ENCODE results near the gene POU2F1. TPM values are rescaled to one million over a fixed set of nuclear protein-coding genes. Genes with fewer than 3 reads are reported as not detected.

Gene POU2F1
- total RNA-seq, 1 experiment from 2014 or later, result 21.5 TPM

DNA sequence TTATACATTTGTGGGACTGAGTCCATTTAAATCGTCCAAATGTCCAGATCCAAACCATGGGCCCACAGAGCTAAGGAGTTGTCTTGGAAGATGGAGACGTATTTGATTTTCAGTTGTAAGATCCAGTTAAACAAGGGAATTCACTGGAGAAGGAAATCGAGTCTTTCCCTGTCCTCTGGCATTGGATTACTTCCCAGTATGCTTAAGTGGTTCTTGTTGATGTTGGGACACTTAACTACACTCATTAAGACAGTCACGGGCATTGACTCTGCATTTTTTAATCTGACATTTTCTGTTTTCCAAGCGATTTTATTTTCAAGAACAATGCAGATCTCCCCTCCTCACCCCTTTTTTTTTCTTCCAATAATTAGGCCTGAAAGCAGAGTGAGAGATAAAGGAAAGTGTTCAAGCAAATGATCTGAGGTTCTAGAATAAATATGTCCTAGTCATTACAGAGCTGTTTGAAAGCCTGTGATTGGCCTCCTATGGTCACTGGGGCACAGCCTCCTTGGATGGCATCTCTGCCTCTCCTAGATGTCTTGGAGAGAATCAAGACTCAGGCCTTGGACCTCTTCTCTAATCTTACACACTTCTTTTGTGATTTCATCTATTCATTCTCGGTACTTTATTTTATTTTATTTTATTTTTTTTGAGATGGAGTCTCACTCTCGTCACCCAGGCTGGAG lies 248.7 kb downstream of the POU2F1 start:
- Histone ChIP-seq H3K27me3 (ENCODE audit: control insufficient read depth, insufficient read depth, low read length) (no peaks in the 10 kb centered on the region), H3K4me3 (ENCODE audit: insufficient read depth, low read depth, low read length) (no peak overlapping the region), H3K36me3 (replicated peaks; ENCODE audit: control insufficient read depth, insufficient read depth, low read length) (no peaks in the 10 kb centered on the region)
- no peak for DNase-seq

DNA sequence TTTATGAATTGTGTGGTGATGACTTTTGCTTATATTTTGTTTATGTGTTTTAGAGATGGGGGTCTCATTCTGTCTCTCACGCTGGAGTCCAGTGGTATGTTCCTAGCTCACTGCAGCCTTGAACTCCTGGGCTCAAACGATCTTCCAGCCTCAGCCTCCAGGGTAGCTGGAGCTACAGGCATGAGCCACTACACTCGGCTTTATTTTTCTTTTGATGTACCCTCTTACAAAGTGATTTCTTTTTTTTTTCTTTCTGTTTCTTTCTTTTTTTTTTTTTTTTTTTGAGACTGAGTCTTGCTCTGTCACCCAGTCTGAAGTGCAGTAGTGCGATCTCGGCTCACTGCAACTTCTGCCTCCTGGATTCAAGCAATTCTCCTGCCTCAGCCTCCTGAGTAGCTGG lies 250.9 kb downstream of the POU2F1 start:
- no peaks in the 10 kb centered on the region for H3K36me3 ChIP-seq (replicated peaks; ENCODE audit: control insufficient read depth, insufficient read depth, low read length)
- no peaks in the 10 kb centered on the region for H3K27me3 ChIP-seq (ENCODE audit: control insufficient read depth, insufficient read depth, low read length)
- DNase-seq, result no peak
- no peak overlapping the region for H3K4me3 ChIP-seq (ENCODE audit: insufficient read depth, low read depth, low read length)

DNA sequence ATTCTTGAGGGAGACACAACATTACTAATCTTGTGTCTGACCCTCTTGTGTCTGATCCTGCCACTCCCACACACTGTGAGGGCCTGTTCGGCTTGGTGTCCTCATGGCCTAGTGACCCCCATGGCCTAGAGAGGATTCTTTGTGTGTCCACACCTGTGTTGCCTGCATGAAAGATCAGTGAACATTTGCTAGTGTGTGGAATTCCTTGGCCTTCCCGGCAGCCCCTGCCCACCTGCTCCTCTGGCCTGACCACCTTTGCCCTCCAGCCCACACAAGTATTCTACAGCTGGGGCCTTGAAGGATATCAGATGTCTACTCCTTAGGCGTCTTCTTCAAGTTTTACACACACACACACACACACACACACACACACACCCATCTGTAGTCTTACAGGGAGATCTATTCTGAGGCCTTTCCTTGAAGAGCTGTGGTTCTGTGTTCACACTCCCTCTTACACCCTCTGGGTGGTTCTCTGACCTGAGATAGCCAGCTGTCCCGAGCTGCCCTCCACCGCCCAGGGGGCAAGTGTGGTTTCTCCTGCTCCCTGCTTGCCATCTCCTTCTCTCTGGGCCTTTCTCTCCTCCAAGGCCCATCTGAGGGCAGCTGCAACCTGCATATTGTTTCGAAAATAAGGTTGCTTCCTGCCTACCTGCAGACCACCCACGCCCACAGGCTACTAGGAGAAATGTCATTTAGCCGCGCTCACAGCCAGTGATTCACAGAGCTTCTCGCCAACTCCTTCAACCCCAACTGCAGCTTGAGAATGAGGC lies 252.3 kb downstream of the POU2F1 start:
- no peak overlapping the region for H3K4me3 ChIP-seq (ENCODE audit: insufficient read depth, low read depth, low read length)
- H3K27me3 ChIP-seq (ENCODE audit: control insufficient read depth, insufficient read depth, low read length), result no peaks in the 10 kb centered on the region
- no peak for DNase-seq
- H3K36me3 ChIP-seq (replicated peaks; ENCODE audit: control insufficient read depth, insufficient read depth, low read length), result no peaks in the 10 kb centered on the region

DNA sequence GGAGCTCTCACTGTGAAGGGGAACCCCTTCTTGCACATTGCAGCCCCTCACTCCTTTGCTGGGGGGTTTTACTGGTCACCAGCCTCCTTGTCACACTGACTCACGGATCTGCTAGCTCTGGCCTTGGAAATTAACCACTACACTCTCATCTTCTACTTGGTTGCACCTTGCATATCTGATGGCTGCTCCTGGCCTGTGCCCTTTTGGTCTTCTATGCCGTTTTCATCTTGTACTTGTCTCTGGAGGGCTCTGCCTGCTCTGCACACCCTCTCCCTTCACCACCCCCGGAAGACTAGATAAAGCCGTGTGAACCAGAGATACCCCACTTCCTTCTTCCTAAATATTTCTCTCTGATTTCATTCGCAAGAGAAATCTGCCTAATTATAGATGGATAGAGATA lies 253.1 kb downstream of the POU2F1 start:
- no peaks in the 10 kb centered on the region for H3K36me3 ChIP-seq (replicated peaks; ENCODE audit: control insufficient read depth, insufficient read depth, low read length)
- no peak for DNase-seq
- H3K27me3 ChIP-seq (ENCODE audit: control insufficient read depth, insufficient read depth, low read length), result no peaks in the 10 kb centered on the region
- H3K4me3 ChIP-seq (ENCODE audit: insufficient read depth, low read depth, low read length), result no peak overlapping the region

DNA sequence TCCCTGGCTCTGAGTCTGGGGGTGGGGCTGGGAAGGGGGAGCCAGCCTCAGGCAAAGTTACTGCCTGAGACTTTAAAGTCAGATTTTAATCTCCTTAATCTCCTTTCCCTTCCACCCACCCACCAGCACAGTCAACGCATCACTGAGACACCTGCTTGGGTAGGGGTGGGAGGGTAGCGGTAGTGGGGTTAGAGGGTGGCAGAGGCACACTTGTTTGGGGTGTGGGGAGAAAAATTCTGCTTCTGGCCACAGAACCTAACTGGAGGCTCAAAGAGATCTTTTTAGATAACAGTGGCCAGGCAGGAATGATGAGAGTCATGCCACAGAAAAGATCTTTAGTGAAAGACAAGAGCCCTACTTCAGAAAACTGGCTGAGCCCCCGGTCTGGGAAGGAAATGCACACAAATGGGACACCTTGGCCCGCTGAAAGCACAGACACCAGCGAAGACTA lies 253.5 kb downstream of the POU2F1 start:
- DNase-seq, result no peak
- no peaks in the 10 kb centered on the region for H3K36me3 ChIP-seq (replicated peaks; ENCODE audit: control insufficient read depth, insufficient read depth, low read length)
- no peak overlapping the region for H3K4me3 ChIP-seq (ENCODE audit: insufficient read depth, low read depth, low read length)
- H3K27me3 ChIP-seq (ENCODE audit: control insufficient read depth, insufficient read depth, low read length), result no peaks in the 10 kb centered on the region

DNA sequence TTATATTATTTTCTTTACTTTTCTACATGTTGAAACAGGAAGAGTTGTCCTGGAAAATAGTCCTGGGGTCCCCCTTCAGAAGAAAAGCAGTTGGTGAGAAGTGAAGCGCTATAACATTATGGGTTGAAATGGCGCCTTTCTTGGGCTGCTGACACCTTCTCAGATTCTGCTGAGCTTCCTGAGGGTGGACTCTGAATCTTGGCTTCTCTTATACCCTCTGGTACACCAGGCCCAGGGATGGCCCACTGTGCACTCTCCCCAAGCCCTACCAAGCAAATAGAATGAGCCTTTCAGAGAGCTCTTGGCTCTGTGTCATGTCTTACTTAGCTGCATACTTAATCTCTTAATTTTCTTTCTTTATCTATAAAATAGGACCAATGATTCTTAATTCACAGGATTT lies 255.4 kb downstream of the POU2F1 start:
- no peak for DNase-seq
- Histone ChIP-seq H3K4me3 (ENCODE audit: insufficient read depth, low read depth, low read length) (no peak overlapping the region), H3K27me3 (ENCODE audit: control insufficient read depth, insufficient read depth, low read length) (no peaks in the 10 kb centered on the region), H3K36me3 (replicated peaks; ENCODE audit: control insufficient read depth, insufficient read depth, low read length) (no peaks in the 10 kb centered on the region)

Other genes with a start within 250 kb of the POU2F1 start
- 0.11 and 0.21 TPM in 2 replicates for gene ILDR2, start 245.3 kb upstream of the POU2F1 start, total RNA-seq (2014; rRNA removed; shearing (Covaris generic))
- not detected in 2 replicates for gene MAEL, start 231.6 kb upstream of the POU2F1 start, total RNA-seq (2014; rRNA removed; shearing (Covaris generic))
- gene GPA33, start 130.5 kb upstream of the POU2F1 start, total RNA-seq (2014; rRNA removed; shearing (Covaris generic)), result 0.59 and 0.69 TPM in 2 replicates
- 0.07 and 0.24 TPM in 2 replicates for gene STYXL2, start 126.8 kb upstream of the POU2F1 start, total RNA-seq (2014; rRNA removed; shearing (Covaris generic))

Data from H7 (cell line).